HG03045 (cell line): ENCODE data around the gene SWI5.
"Not testable (repeated sequence)": the region's sequence is repeated elsewhere in the genome, so short reads cannot be mapped to it uniquely, and the experiment has no call there.

Source experiments
- ATAC-seq: cut with Tn5 transposase; IDR thresholded peaks from one replicate; pipeline ENCODE4 v1.9.1; 2021; ENCODE audit warnings: mild to moderate bottlenecking, moderate library complexity; ENCODE audit not compliant: unreplicated experiment

The SWI5 gene

DNA sequence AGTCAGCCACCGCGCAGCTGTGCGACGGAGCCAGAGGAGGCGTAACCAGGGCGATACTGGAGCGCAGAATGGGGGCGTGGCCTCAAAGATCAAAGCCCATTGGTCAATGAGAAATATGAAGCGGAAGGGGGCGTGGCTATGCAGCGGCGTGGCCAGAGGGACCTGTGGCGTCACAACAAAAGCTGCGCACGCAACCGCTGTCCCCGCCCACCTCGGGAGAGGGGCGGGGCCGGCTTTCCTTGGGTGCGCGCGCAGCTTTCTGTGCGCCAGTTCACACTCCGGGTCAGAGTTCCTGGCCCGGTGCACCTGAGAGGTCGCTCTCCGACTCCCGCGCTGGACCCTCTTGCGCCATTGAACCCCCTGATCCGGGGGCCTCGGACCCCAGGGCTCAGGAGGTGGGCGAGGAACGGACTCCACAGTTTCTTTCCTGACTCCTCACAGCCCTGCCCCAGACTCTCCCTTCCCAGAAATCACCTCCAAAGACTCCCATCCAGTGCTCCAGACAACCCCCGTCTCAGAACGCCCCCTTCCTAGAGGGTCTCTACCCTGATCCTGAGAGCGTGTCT is at the start of gene SWI5:
SWI5 (plus strand) TSS at position 269 of the 566 bp plus-strand sequence.
- ATAC-seq: peak; percentile 96

DNA sequence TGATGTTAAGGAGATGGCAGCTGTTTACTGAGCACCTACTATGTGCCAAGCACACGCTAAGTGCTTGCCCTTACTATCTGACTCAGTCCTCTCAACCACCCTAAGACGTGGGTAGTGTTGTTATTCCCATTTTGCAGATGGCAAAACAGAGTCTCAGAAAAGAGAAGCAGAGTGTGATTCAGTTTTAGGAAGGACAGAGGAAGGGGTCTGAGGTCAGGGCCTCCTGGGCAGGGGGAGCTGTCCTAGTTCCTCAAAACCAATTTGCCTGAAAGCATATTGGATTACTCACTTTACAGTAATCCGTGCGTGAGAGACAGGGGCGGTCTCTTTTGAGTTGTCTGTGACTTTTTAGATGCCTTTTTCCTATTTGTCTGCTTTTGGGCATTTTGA is 49.7 kb upstream of the SWI5 start:
- no peak for ATAC-seq

DNA sequence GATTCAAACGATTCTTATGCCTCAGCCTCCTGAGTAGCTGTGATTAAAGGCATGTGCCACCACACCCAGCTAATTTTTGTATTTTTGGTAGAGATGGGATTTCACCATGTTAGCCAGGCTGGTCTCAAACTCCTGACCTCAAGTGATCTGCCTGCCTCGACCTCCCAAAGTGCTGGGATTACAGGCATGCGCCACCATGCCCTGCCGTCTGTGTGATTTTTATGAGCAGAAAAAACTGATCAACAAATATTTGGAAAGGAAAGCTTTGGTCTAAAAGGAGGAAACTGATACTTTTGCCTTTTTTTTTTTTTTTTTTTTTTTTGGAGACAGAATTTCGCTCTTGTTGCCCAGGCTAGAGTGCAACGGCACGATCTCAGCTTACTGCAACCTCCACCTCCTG is 45.2 kb upstream of the SWI5 start:
- ATAC-seq: not testable (repeated sequence)

DNA sequence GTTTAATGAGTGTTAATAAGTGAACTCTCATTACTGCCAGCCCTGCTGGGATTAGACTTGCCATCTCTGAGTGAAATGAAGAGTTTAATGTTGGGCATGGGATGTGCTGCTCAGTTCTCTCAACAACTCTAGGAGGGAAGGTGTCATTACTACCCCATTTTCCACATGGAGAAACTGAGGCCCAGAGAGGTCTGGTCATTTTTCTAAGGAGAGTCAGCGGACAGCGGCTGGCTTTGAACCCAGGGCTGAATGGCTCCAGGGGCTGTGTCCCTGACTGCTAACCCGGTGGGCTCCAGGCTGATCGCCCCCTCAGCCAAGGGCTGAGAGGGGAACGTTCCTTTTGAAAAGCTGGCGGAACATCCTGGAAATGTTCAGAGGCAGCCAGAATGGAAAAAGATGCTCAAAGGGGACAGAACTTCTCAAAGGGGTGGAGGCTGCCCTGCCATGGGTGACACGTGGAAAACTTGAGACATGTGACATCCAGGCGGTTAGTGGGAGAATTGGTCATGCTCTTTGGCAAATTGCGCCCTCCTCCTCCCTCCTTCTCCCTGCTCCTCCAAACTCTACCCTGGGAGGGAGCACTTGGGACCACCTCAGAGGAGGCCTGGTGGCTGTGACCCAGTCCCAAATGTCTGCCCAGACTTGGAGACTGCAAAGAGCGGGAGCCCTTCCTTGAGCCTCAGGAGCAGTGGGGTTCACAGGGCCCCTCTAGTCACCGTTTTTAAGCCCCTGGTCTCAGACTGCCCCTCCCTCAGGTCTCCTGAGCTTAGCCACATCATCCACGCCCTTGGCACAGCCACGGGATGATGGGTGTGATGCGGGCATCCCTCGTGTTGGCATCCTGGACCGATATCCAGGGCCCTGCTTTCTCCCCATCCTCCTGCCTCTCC is 44.2 kb upstream of the SWI5 start:
- no peak for ATAC-seq

DNA sequence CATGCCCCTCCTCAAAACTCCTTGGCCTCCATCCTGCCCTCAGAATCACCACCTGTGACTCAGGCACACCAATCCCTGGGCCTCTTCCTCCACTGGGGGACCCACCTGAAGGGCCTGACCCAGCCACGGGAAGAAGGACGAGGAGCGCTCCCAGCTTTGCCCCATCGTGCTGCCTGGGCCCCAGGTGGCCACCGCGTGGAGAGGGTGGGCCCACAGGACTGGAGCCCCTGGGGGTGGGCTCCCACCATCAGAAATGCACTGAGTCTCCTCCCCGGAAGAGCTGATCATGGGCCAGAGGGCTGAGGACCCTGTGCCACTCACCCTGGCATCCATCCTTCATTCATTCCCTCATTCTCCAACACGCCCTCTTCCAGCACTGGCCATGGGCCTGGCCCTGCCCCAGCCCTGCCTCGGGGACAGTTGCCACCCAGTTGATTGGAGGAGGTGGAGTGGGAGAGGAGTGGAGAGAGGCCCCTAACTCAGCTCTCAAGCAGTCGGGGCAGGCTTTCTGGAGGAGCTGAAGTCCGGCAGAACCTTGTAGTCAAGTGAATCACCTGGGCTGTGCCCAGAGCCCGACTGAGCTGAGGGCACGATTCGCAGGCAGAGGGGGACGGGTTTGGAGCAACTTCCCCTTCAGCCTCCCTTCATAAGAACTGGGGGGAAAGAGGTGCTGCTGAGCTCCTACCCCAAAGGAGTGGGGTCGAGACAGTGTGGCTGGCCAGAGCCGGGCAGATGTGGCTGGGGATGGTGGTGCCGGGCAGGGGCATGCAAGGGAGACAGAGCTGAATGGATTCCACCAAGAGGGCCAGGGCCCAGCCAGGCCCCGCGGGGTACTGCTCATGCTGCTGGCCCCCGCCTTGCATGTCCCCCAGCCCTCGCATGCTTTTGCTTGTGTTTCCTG is 43.3 kb upstream of the SWI5 start:
- ATAC-seq: no peak

DNA sequence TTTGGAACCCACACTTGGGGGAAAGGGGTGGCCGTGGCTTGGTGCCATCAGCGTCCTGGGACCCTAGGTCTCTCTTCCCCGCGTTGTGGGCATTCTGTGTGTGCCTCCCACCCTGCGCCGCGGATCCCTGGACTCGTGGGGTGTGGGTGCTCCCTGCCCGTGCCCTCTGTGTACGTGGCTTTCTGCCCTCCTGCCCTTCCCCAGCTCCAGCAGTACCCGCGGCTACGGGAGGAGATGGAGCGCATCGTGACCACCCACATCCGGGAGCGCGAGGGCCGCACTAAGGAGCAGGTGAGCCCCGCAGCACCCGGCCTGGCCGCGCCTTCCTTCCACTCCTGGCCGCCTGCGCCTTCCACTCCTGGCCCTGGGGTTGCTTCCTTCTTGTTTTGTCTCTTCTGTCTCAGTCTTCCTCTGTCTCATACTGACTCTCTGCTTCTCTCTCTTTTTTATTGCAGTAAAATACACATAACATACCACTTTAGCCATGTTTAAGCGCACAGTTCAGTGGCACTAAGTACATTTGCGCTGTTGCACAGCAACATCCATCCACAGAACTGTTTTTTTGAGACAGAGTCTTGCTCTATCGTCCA is 42.2 kb upstream of the SWI5 start:
- ATAC-seq: no peak

DNA sequence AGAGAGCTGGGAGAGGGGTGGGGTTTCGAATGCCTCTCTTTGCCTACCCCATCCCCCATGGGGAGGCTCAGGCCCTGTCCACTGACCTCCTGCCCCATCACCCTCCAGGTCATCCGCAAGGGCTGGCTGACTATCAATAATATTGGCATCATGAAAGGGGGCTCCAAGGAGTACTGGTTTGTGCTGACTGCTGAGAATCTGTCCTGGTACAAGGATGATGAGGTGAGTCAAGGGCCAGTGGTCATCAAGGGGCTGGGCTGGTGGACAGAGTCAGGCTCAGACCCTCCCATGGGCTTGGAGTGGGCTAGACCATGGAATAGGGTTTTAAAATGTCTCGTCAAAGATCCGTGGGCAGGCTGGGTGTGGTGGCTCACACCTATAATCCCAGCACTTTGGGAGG is 34.0 kb upstream of the SWI5 start:
- no peak for ATAC-seq

DNA sequence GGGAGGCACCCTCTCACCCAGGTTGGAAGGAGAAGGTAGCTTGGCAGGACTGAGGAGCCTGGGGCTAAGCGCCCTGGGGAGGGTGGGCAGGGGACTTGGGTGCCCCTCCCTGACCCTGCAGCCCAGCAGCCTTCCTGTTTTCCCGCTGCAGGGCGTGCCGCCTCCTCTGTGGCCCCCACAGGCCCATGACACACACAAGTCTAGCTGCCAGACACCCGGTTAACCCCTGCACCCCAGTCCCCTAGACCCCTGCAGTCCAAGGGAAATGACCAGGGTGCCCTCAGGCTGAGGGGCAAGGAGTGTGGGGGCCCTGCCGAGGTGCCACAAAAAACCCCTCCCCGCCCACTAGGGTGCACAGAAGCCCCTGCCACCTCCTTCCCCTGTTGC is 33.3 kb upstream of the SWI5 start:
- no peak for ATAC-seq

DNA sequence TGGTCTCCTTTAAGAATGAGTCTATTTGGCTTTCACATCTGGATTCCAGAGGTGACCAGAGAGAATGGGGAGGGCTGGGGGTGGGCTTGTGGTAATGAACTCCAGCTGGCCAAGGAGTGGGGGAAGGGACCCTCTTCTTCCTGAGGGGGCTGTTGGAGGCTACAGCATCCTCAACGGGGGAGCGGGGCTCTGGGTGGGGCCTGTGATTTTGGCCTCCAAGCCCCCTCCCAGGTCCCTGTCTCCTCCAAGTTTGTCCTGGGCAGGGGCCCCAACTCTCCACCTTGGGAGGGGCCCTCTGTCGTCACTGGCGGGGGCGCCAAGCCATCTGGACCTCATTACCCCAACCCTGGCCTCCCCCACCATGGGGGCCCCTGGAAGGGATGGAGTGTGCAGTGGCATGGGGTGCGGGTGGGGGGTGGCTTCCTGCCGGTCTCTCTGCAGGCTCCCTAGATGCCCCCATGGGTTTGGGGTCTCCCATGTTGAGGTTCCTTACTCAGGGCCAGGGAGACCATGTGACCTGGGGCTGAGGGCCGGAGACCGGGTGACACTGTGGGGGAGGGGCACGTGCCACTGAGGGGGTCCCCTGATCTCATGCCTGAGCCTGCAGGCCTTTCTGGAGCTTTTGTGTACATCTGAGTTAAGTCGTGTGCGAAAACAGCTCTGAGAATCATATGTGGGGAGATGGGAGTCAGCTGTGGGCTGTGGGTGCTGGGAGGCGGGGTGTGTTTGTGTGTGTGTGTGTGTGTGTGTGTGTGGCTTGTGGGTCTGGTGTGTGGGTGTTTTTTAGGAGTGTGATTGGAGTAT is 32.7 kb upstream of the SWI5 start:
- ATAC-seq: no peak

DNA sequence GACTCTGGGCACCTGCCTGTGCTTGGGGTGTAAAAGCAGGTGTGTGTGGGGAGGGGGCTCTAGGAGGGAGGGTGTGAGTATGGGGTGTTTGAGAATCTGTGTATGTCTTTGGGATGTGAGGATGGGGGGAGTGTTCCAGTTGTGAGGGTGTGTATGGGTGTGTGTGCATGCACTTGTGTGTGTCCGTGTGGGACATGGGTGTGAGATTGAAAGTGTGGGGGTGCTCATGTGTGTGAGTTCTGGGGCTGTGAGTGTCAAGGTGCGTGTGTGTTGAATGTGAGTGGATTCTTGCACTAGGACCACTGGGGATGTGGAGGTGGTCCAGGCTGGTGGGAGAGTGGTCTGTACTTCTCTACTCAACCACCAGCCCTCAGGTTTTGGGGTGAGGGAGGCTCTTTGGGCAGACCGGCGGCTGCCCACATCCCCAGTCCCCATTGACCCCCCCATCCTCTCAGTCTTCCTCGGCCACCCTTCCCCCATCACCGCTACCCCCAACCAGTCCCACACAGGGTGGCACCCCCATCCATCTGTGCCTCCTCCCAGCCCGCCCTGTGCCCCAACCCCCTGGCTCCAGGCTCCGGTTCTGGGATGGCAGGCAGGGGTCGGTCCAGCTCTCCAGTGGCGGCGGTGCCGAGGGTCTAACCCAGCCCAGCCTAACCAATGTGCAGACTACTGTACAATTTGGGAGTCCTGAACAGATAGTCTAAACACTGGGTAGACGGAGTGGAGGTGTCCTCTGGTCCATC is 31.8 kb upstream of the SWI5 start:
- no peak for ATAC-seq

DNA sequence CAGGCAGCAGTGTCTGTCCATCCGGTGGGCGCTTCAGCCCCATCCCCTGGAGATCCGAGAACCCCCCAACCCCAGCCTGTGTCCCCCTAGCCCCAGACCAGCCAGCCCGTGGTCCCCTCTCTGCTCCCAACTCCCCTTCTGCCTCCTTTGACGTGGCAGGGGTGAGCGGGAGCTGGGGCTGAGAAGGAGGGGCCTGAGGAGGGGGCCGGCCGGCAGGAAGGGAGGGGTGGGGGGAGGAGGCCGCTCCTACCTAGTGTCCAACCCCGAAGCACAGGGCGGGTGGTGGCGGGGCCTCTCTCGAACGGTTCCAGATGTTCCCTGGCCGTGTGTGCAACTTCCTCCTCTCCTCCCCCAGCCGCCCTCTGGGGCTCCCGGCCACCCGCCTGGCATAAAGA is 31.2 kb upstream of the SWI5 start:
- ATAC-seq: no peak

DNA sequence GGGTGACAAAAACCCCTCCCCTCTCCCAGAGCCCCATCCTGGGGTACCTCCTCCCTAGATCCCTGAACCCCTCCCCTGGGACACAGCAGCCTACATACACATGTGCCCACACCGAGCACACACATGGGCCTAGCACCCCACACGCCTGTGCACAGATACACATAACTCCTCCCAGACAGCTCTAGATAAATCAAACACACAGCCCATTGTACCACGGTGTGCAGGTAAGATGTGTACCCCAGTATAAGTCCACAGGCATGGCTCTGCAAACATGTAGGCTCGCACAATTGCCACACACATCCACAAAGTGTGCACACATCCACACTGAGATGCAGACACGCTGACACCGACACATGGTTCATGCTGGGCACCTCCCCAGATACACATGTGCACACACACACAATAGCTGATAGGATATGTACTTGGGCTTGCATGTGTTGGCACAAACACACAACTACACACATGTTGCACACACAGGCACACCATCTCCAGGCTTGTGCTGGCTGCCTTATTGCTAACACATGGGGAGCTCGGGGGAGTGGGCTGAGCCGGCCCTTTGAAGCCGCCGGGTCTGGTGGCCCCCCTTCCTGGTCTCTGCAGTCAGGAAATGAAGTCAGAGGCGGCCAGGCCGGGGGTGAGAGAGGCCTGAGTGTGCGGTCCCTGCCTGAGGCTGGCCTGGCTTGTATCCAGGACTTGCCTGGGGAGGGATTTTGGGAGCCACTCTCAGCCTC is 30.5 kb upstream of the SWI5 start:
- no peak for ATAC-seq

DNA sequence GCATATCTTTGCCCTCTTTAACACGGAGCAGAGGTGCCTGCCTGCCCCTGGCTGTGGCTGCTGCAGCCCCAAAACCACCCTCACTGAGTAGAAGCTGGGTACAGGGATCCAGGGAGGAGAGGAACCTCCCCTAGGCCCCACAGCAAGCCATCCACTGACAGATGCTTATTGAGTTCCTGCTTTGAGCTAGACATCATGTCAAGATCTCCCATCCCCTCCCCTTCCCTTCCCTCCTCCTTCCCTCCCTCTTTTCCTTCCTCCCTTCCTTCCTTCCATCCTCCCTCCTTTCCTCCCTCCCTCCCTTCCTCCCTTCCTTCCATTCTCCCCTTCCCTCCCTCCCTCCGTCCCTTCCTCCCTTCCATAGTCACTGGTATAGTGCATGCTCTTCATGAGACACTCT is 29.6 kb upstream of the SWI5 start:
- ATAC-seq: no peak

DNA sequence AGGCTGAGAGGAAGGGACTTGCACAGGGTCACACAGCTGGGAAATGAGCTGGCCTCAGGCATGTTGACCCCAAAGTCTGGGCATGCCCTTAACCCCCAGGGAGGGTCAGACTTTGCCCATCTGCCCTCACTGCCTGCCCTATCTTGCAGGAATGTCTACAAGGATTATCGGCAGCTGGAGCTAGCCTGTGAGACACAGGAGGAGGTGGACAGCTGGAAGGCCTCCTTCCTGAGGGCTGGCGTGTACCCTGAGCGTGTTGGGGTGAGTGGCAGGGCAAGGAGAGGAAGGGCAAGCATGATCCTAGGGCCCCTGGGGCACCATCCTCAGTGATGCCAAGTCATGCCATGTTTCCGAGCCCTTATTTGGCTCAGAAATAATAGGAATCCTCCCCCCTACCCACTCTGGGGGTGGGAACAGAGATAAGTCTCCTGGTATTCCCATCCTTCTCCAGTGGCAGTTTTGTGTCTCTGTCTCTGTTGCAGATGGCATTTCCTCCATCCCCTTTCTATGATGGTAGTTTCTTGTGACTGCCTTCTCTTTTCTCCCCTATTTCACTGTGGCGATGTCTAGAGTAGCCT is 28.8 kb upstream of the SWI5 start:
- ATAC-seq: no peak

DNA sequence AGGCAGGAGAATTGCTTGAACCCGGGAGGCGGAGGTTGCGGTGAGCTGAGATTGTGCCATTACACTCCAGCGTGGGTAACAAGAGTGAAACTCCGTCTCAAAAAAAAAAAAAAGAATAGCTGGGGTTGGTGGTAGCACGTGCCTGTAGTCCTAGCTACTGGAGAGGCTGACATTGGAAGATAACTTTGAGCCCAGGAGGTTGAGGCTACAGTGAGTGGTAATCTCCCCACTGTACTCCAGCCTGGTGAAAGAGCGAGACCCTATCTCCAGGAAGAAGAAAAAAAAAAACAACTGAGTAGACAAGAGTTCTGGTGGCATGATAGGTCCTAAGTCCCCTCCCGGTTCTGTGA is 26.5 kb upstream of the SWI5 start:
- ATAC-seq: no peak

DNA sequence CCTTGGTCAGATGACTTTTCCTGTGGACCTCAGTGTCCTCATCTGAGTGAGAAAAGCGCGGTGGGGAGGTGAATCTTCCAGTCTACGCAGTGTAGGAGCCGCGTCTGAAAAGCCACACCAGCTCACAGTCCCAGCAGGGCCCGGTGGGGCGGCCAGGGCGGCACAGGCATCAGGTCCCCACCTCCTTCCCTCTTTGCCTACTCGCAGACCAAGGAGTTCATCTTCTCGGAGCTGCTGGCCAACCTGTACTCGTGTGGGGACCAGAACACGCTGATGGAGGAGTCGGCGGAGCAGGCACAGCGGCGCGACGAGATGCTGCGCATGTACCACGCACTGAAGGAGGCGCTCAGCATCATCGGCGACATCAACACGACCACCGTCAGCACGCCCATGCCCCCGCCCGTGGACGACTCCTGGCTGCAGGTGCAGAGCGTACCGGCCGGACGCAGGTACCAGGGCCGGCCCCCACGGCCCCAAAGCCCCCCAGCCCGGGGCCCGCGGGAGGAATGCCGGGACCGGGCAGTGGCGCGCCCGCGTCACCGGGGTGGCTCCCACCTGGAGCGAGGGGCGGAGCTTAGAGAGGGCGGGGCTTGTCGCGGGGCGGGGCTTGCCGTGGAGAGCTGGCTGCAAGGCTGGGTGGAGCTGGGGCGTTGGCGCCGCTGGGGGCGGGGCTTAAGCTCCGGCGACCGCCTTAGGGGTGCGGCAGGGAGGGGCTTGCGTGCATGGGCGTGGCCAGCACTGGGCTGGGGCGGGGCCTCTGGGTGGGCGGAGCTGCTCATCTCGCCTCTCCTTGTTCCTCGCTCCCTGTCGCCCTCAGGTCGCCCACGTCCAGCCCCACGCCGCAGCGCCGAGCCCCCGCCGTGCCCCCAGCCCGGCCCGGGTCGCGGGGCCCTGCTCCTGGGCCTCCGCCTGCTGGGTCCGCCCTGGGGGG is 25.9 kb upstream of the SWI5 start:
- peak; percentile 88 for ATAC-seq

DNA sequence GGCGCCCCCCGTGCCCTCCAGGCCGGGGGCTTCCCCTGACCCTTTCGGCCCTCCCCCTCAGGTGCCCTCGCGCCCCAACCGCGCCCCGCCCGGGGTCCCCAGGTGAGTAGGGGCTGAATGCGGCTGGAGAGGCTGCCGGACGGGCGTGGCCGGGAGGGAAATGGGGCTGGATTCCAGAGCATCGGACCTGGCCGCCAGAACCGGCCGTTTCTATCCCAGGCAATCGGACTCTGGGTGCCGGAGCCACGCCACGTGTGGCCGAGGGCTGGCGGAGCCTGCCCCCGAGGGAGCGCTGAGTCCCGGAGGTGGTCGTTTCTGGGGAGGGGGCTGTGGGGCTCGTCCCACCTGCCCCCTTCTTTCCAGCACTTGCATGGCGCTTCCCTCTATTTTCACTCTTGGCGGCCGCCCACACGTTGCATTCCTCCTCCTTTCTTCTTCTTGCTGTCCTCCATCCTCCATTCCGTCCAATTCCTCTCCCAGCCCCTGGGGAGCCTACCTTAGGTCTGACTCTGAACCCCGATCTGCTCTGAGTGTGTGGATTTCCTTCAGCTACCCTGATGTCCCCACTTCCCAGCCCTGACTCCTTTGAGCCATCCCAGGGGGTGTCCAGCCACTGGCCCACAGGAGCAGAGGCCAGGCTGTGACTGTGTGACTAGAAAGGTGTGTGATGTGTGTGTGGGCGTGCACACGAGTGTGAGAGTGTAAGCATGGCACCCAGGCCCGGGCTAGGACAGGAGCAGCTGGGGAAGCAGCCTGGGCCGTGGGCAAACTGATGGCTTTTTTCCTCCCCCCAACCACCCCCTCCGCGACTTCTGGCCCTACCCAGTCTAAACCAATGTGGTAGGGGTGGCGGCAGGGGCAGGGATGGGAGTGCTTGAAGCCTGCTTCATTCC is 25.0 kb upstream of the SWI5 start:
- no peak for ATAC-seq
